OCI-LY7 (cell line): Measurements from ENCODE around the gene PALS1. TPM values are rescaled to one million over a fixed set of nuclear protein-coding genes. Genes with fewer than 3 reads are reported as not detected.

Experiments used
- BruUV-seq: library from RNA; stranded (reverse); fragments of 400-500 nt; replicated peaks from 2 replicates; lab custom pipeline; 2021; lab: Mats Ljungman, UMichigan
- CTCF ChIA-PET: fragments of 300-600 bp; sonication (Branson Sonifier 250); formaldehyde crosslinking; loops from one replicate; lab custom pipeline; 2022; ENCODE audit warnings: antibody characterized with exemption; ENCODE audit not compliant: unreplicated experiment; lab: Charles Lee
- POLR2A ChIA-PET: fragments of 300-600 bp; sonication (Branson Sonifier 250); formaldehyde crosslinking; loops from one replicate; lab custom pipeline; 2022; ENCODE audit warnings: antibody characterized with exemption; lab: Charles Lee
- DNase-seq: peaks from one replicate; pipeline ENCODE4 v3.0.0-alpha.2; 2015; ENCODE audit warnings: low spot score
- H2AFZ ChIP-seq: fragments of 200-600 bp; sonication (generic), shearing (Covaris generic); 2 replicates; pipeline ENCODE4 v1.6.1; 2014; ENCODE audit warnings: mild to moderate bottlenecking, antibody characterized with exemption, low read length, moderate library complexity
- H3K27ac ChIP-seq: fragments of 200-600 bp; sonication (generic); 2 replicates; pipeline ENCODE4 v1.5.1; 2014; ENCODE audit warnings: mixed run types, low read depth, mild to moderate bottlenecking, moderate library complexity, low read length, inconsistent platforms; ENCODE audit not compliant: poor library complexity, severe bottlenecking
- H3K36me3 ChIP-seq: fragments of 200-600 bp; sonication (generic); 2 replicates; pipeline ENCODE4 v1.6.1; 2014; ENCODE audit warnings: mild to moderate bottlenecking, antibody characterized with exemption, low read length, moderate library complexity, mixed read lengths; ENCODE audit not compliant: insufficient read depth
- H3K4me1 ChIP-seq: fragments of 200-600 bp; sonication (generic); 2 replicates; pipeline ENCODE4 v1.5.1; 2014; ENCODE audit warnings: mild to moderate bottlenecking, low read length; ENCODE audit not compliant: insufficient read depth, poor library complexity, severe bottlenecking
- H3K4me2 ChIP-seq: fragments of 200-600 bp; sonication (generic); 2 replicates; pipeline ENCODE4 v1.6.1; 2014; ENCODE audit warnings: mild to moderate bottlenecking, low read length
- H3K4me3 ChIP-seq: fragments of 200-600 bp; sonication (generic); 2 replicates; pipeline ENCODE4 v1.5.1; 2014; ENCODE audit warnings: mild to moderate bottlenecking, low read depth, low read length; ENCODE audit not compliant: poor library complexity, severe bottlenecking
- H3K79me2 ChIP-seq: fragments of 200-600 bp; sonication (generic); 2 replicates; pipeline ENCODE4 v1.6.1; 2016; ENCODE audit warnings: low read depth, mild to moderate bottlenecking, low read length, moderate library complexity, mixed read lengths; ENCODE audit not compliant: insufficient read depth
- H3K9me2 ChIP-seq: fragments of 200-600 bp; sonication (generic); 2 replicates; pipeline ENCODE4 v1.6.1; 2016; ENCODE audit warnings: mild to moderate bottlenecking, low read length, mixed read lengths; ENCODE audit not compliant: insufficient read depth
- H3K9me3 ChIP-seq: fragments of 200-600 bp; sonication (generic); 2 replicates; pipeline ENCODE4 v1.6.1; 2014; ENCODE audit warnings: mild to moderate bottlenecking, mixed run types, low read length, mixed read lengths
- H4K20me1 ChIP-seq: fragments of 200-600 bp; sonication (generic); 2 replicates; pipeline ENCODE4 v1.6.1; 2014; ENCODE audit warnings: mild to moderate bottlenecking, antibody characterized with exemption, low read length, moderate library complexity, mixed read lengths; ENCODE audit not compliant: insufficient read depth
- EZH2phosphoT487 ChIP-seq: fragments of 200-600 bp; sonication (generic); IDR thresholded peaks from 2 replicates; pipeline ENCODE4 v1.6.1; 2018; ENCODE audit warnings: low read depth, borderline replicate concordance, mild to moderate bottlenecking, mixed run types, antibody characterized with exemption, low read length, moderate library complexity, mixed read lengths
- intact Hi-C: fragments of 100-400 bp; cut with micrococcal nuclease; formaldehyde crosslinking; loops from one replicate; pipeline ENCODE4 v1.10.0; 2022; ENCODE audit not compliant: unreplicated experiment
- total RNA-seq, 2 experiments: library from RNA; depleted of rRNA in 1 of 2; stranded (reverse); fragments of >200 nt in 1 of 2; shearing (Covaris generic) in 1 of 2; gene quantifications; 2 replicates each; pipeline ENCODE4 v1.2.3, GENCODE V29; 2014 to 2022
- TF ChIP-seq, protein P1 (sequence below): fragments of 200-600 bp; sonication (generic); conservative IDR thresholded peaks from 2 replicates; pipeline ENCODE4 v1.5.1; 2014; ENCODE audit warnings: mild to moderate bottlenecking, antibody characterized with exemption, low read length, moderate library complexity, mixed read lengths

The PALS1 gene
- total RNA-seq, 2 experiments from 2014 or later = 14.1 to 19.6 TPM

DNA sequence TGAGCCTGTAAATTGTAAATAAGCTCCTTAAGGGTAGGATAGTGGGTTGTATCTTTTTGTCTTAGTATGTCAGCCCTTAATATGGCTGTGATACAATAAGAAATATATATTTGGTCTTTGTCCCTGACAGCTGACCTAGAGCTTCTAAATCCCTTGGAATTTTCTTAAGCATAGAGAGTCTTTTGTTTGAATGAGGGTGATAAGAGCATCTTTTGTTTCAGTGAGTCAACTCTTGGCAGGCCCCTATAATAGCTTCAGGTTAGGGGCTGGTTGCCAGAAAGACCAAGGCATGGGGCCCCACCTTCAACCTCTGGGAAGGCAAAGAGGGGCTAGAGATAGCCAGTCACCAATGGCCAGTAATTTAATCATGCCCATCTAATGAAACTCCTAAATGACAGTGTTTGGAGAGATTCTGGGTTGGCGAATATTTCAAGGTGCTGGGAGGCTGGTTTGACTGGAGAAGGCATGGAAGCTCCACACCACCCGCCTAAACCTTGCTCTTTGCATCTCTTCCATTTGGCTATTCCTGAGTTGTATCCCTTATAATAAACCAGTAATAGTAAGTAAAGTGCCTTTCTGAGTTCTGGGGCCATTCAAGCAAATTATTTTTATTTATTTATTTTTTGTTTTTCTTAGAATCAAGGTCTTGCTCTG is 10.5 kb downstream of the PALS1 start:
- ChIA-PET POLR2A (interaction anchor here (1.1 to 2.2 kb wide), 4 partner anchors 9 to 16 kb away, joined by 3 to 10 read pairs (median 6); no protein-coding TSS in a partner anchor), CTCF (no interaction called here)
- Histone ChIP-seq H3K9me3 (no peaks in the 10 kb centered on the region), H3K4me1 (no peaks in the 10 kb centered on the region), H3K79me2 (peaks cover 41% of the 10 kb centered on the region; the same call in 1 of the 2 replicates), H3K4me2 (no peak overlapping the region), H3K4me3 (no peak overlapping the region), H3K9me2 (no peaks in the 10 kb centered on the region), H2AFZ (no peak overlapping the region), H3K36me3 (no peaks in the 10 kb centered on the region; the same call in 1 of the 2 replicates), H3K27ac (no peak overlapping the region), H4K20me1 (peaks cover 13% of the 10 kb centered on the region; the same call in 1 of the 2 replicates)
- no peak for DNase-seq
- intact Hi-C loops = no loop called here
- BruUV-seq = no TSS peak
- no peak for TF ChIP-seq EZH2phosphoT487
- TF ChIP-seq, protein P1, sequence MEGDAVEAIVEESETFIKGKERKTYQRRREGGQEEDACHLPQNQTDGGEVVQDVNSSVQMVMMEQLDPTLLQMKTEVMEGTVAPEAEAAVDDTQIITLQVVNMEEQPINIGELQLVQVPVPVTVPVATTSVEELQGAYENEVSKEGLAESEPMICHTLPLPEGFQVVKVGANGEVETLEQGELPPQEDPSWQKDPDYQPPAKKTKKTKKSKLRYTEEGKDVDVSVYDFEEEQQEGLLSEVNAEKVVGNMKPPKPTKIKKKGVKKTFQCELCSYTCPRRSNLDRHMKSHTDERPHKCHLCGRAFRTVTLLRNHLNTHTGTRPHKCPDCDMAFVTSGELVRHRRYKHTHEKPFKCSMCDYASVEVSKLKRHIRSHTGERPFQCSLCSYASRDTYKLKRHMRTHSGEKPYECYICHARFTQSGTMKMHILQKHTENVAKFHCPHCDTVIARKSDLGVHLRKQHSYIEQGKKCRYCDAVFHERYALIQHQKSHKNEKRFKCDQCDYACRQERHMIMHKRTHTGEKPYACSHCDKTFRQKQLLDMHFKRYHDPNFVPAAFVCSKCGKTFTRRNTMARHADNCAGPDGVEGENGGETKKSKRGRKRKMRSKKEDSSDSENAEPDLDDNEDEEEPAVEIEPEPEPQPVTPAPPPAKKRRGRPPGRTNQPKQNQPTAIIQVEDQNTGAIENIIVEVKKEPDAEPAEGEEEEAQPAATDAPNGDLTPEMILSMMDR = no peak

DNA sequence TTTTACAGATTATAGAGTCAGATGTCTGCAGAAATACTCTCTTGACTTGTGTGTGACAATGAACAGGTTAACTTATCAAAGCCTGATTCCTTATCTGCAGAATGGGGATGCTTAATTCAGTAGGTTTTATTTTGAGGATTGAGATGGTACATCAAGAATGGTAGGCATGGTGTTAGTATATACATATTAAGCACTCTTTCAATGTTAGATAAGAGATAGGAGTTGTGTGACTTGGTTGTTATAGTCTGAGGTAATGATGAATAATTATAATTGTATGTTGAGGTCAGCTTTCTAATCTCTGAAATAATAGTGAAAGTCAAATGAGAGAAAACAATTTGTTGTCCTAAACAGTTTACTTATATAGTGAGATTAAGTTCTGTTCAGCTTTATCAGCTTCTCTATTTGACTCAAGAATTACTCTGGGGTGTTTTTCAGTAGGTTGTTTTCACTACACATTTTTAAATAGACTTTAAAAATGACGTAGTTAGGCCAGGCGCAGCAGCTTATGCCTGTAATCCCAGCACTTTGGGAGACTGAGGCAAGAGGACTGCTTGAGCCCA is 11.9 kb downstream of the PALS1 start:
- Histone ChIP-seq H3K9me2 (no peaks in the 10 kb centered on the region), H3K36me3 (peaks cover 3% of the 10 kb centered on the region; the same call in 1 of the 2 replicates), H3K79me2 (peaks cover 40% of the 10 kb centered on the region; the same call in 1 of the 2 replicates), H3K9me3 (no peaks in the 10 kb centered on the region), H3K4me1 (no peaks in the 10 kb centered on the region), H3K4me2 (no peak overlapping the region), H4K20me1 (peaks cover 13% of the 10 kb centered on the region; the same call in 1 of the 2 replicates), H3K4me3 (no peak overlapping the region), H3K27ac (no peak overlapping the region), H2AFZ (no peak overlapping the region)
- no peak for DNase-seq
- ChIA-PET CTCF (no interaction called here), POLR2A (interaction anchor here (0.5 to 2.2 kb wide), 3 partner anchors 8 to 32 kb away, joined by 3 to 9 read pairs (median 4); no protein-coding TSS in a partner anchor)
- intact Hi-C loops = no loop called here
- TF ChIP-seq, protein P1 = no peak
- TF ChIP-seq EZH2phosphoT487 = no peak
- BruUV-seq = no TSS peak

DNA sequence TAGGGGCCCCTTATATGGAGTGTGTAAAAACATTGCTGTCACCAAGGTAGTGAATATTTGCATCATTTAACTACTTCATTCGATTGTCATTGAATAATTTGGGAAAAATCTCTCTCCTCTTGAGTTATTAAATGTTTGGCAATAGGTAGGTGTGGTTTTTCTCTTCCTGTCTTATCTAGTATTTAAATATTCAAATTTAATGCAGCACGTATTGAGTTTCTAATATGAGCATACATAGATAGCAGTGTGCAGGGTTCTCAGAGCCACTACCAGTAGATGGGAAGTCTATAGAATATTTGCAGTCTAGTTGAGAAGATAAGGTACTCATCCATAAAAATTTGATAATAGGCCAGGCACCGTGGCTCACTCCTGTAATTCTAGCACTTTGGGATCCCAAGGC is 16.7 kb downstream of the PALS1 start:
- POLR2A ChIA-PET = no interaction called here

More for the DNA sequence above, 16.7 kb downstream of the PALS1 start:
- CTCF ChIA-PET = no interaction called here
- Histone ChIP-seq H3K36me3 (peaks cover 3% of the 10 kb centered on the region; the same call in 1 of the 2 replicates), H3K4me3 (no peak overlapping the region), H3K4me1 (no peaks in the 10 kb centered on the region), H3K79me2 (peaks cover 21% of the 10 kb centered on the region; the same call in 1 of the 2 replicates), H3K27ac (no peak overlapping the region), H4K20me1 (peaks cover 9% of the 10 kb centered on the region), H3K4me2 (no peak overlapping the region), H3K9me3 (no peaks in the 10 kb centered on the region), H2AFZ (no peak overlapping the region), H3K9me2 (no peaks in the 10 kb centered on the region)
- TF ChIP-seq EZH2phosphoT487 = no peak
- TF ChIP-seq, protein P1 = no peak
- no peak for DNase-seq
- no TSS peak for BruUV-seq
- intact Hi-C loops = no loop called here
